ENCODE data around the gene VAC14.

VAC14 gene

GRCh38 chr16:70692873-70693671 is 107.9 kb downstream of the VAC14 start:
- no peak for DNase-seq

DNA sequence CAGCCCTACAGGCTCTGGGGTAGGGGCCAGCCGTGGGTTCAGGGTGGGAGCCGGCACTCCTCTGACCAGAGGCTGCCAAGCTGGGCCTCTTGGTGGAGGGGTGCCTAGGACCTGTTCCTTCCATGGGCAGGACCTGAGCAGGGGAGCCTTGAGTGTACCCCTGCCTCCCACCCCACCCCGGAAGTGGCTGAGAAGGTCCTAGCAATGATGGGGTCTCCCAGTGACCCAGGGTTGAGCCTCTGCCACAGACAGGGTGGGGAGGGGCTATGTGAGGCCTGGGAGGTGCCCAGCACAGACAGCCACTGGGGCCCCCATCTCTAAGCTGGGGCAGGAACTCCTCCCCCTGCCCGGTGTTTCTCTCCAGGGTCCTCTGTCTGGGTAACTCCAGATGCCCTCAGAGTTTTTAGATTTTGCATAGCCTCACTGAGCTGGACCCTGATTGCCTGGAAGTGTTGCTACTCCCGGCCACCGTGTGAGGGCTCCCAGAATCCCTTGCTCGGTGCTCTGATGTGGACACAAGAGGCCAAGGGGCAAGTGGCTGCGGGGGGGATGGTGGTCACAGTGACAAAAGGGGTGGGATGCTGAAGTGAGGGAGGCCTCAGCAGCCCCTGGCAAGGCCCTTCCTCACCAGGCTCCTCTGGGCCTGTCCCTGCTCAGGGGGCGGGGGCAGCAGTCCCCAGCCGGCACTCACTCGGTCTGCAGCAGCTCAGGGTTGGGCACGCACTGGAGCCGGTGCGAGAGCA is 108.7 kb downstream of the VAC14 start:
- DNase-seq = no peak

DNA sequence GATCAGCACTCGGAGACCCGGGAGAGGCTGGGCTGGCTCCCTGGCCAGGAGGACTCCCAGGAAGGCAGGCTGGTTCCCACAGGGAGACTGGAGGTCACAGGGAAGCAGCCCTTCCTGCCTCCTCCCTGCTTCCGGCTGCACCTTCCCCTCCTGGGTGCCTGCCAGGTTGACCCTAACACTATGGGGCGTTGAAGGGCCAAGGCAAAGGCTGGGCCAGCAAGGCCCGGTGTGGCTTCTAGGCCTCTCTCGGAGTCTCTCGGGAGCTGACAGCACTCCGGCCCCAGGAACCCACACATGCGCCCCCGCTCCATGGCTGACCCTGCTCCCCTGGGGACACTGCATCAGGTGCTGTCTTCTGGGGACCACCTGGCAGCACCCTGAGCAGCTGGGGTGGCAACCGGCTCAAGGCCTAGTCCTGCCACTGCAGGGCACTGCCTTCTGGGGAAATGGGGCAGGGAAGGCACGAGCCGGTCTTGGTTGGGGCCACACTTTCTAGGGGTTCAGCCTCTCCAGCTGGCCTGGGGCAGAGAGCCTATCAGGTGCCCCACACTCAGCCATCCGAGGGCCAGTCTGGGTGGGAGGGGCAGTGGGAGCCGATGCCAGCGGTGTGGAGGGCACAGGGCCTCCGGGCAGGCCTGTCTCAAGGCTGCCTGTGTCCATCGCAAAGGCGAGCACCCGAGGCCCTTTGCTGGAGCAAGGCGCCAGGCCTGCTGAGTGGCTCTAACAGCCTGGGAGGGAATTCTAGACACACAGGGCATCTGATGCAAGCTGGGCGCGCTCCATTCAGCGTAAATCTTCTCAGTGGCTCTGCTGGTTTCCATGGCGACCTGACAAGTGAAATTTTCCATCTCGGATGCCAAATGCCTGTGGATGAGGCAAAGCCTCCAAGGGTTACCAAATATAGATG is 109.5 kb downstream of the VAC14 start:
- DNase-seq = no peak

DNA sequence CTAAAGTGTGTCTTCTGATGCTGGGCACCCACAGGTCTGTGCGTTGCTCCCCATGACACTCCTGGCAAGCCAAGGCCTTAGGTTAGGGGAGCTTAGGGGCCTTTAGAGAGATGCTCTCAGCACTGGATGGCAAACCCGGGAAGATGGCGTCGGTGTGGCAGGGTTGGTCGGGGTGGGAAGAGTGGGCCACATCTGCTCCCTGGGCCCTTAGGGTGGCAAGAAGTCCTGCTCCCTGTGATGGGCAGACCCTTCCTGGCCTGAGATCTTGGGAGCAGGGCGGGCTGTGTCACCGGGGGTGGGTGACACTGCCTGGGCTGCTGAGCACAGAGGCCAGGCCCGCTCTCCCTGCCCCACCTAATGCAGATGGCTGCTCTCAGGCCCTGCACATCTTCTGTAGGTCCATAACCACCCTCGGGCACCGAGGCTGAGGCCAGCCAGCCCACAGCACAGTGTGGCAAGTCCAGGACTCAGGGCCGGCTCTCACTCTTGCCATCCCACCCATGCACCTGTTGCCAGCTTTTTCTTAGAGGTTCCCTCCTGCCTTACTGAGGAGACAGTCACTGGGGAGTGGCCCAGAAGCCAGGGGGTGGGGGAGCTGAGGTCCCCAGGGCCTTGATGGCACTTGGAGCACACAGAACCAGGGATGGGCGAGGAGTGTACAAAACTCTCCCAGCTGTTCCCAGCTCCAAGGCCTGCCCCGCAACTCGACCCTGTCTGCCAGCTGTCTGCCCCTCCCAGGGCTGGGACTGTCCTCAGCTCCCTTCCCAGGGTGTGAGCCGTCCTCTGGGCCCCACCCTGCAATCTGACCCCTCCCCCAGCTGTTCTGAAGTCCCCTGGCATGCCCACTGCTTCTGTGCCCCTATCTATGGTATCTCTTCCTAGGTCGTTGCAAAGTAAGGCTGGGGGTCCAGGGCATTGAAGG is 110.7 kb downstream of the VAC14 start:
- DNase-seq = no peak

DNA sequence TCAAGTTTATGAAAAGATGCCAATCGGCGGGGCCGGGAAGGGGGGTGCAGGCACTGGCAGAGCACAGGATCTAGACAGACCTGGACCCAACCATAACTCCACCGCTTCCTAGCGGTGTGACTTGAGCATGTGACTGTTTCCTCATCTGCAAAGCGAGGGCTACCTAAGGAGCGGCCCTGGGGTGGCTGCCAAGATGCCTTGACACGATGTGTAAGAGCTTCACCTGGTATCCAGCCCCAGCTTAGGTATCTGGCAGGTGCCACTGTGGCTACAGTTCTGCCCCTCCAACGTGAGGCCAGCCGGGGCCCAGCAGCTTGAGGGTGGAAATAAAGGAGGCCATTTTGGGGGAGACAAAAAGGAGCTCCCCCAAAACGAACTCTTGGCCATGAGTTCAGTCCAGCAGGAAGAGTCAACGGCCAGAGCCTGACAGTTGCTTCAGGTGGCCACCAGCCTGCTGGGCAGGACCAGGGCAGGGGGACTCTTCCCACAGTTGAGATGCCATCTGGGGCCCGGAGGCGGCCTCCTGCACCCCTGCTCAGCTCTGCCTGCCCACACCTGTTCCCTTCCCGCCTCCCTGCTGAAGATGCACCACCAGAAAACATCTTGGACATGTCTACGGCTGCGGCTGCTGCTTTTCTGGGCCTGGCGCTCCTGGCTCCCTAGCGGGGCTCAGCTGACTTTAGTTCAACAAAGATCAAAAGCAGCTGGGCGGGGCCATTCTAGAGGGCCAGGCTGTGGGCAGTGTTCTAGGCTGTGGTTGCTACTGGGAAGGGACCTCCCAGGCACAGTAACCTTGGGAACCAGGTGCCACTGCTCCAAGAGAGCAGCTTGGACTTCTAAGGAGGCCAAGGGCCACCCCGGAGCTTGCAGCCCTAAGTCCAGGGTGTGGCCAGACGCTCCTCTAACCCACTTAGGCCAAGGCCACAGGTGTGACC is 111.7 kb downstream of the VAC14 start:
- no peak for DNase-seq

GRCh38 chr16:70688246-70688742 is 112.7 kb downstream of the VAC14 start:
- no peak for DNase-seq

DNA sequence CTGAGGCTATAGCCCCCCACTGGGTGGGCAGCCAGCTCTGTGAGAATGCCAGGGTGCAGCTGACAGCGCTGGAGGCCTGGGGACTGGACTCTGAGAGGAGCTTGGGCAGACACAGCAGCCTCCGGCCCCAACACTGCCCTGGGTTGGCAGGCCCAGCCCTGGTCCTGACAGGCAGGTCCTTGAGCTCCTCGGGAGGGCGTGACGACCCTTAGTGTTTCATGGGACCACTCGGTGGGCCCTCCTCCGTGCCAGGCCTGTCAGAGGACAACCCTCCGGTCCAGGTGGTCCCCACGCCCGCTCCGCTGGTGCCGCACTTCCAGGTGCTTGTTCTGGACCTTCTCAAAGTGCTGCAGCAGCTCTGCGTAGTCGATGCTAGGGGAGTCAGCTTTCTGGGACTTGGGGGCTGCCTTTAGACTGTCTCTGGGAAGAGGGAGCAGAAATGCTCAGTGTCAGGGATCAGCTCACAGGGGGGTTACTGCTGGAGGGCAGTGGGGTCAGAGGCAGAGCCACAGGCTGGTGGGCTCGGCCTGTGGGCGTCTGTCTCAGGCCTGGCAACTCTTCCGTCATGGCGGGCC is 113.2 kb downstream of the VAC14 start:
- no peak for DNase-seq

DNA sequence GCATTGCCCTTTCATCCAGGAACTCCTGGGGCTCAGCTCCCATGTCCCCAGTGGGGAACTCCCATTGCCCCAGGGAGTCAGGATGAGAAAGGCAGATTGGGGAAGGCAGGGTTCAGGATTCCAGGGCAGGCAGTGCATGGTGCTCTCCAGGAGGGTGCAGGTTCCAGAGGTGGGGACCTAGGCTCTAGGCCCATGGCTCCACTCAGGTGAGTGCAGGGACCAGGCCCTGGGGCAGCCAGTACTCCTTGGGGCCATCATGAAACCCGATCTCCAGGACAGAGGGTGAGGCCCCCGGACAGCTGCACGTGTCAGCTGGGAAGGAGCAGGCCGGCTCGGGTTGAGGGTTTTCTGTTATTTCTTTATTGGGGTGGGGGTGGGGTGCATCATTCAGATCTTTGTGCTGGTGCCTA is 113.9 kb downstream of the VAC14 start:
- no peak for DNase-seq

- DNase-seq = peak; percentile 72
Measured at GRCh38 chr16:70686376-70687101, 114.4 kb downstream of the VAC14 start.

DNA sequence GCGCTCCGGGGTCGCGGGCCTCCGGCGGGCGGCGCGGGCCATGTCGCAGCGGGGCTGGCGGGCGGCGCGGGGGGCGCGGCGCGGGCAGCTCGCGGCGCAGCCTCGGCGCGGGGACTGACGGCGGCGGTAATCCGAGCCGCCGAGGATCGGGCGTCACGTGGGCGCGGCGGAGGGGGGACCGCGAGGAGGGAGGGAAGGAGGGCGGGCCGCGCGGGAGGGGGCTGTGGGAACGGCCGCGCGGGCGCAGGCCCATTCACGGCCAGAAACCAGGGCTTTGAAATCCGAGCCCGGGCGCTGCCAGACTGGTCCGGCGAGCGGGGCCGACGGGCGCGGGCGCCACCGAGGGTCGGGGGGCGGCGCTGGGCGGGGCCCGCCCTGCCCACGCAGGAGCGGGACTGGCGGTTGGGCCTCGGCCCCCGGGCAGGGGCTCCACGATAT is 115.0 kb downstream of the VAC14 start, which contains the start of gene MTSS2:
TSS of gene MTSS2 (minus strand) at position 116 of the 438 bp plus-strand sequence. CDS start 262 bp downstream, outside the sequence.
- no peak for DNase-seq

- DNase-seq = peak; percentile 66
Measured at GRCh38 chr16:70685061-70685937, 115.7 kb downstream of the VAC14 start.

GRCh38 chr16:70684146-70685060 is 116.6 kb downstream of the VAC14 start:
- no peak for DNase-seq

DNA sequence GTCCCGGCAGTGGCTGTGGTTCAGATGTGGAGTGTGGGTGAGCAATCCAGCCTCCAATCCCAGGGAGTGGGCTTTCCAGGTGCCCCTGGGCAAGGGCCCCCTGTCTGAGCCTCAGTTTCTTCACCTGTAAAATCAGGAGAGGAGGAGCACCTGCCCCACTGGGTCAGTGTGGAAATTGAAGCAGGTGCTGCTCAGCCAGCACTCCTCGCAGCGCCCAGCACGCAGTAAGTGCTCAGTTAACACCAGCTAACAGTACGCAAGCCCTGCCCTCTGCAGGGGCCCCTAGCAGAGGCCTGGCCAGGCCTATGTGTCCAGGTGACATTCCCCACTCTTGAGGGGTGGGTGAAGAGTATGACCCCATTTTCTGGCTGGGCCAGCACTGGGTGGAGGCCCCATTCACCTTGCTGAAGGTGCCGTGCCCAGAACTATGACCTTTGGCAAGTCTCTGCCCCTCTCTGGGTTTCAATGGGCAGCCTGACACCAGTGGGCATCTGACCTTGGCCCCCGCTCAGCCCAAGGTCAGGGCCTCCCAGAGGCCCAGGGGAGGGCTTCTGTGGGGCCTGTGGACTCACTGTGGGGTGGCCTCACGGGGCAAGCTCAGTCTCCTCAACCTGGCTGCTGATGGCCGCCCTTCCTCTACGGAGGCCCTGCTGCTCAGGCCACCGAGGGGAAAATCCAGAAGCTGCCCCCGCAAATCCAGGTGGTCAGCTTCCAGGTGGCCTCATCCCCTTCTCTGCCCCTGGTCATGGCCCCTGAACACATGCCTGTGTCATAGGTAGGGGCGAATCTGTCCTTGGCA is 117.6 kb downstream of the VAC14 start:
- DNase-seq = no peak

DNA sequence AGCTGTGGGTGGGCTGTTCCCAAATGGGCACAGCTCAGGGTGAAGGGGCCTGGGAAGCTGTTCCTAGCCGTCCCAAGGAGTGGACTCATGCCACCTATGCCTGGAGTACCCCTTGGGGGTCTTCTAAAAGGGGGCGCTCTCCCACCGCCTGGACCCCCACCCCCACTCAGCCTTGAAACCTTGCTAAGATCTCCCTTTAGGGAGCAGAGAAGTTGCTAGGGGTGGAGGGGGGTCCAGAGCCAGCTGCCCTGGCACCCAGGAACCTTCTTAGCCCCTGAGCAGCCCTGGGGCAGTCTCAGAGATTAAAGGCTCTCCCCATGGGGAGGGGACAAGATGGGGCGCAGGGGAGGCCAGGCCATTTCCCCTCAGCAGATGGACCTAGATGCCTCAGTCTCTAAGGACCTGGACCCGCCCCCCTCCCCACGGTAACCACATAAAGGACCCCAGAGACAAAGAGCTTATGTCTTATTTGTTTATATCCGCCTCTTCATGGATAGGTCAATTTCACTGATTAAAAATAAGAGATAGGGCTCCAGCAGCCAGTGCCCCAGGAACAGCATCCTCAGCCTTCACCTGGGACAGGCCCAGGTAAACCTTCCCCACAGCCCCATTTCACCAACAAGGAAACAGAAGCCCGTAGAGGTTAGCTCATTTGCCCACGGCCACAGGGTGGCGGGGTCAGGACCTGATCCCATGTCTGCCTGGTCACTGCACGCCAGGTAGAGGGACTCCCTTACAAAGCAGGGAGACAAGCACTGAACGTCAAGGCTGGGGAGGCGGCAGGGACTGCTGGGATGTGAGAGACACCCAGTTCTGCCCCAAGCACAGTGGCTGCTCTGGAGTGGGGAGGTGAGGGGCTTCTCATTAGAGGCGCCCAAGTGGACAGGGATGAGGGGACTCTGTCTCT is 118.5 kb downstream of the VAC14 start:
- no peak for DNase-seq
